Measurements from ENCODE around the gene BNIP1.

DNA sequence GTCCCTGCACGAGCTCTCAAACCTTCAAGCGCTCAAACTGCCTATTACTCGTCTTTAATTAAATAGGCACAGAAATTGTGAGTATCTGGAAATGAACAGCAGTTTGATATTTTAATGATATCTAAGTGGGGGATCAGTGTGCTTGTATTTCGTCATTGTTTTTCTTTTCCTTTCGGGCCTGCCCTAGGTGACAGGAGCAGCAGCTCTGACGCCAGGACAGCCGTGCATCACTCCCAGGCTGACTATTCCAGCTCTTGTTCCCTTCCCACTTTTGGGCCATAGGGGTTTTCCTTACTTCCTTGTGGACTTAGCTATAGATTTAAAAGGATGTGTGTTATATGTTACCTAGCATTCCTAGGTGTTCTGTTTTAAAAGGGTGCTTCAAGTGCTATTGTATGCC, 9.5 kb downstream of the BNIP1 start:
- TF ChIP-seq POLR2A (IDR thresholded peaks at IDR 0.05) = no peak
- TF ChIP-seq, protein P1, sequence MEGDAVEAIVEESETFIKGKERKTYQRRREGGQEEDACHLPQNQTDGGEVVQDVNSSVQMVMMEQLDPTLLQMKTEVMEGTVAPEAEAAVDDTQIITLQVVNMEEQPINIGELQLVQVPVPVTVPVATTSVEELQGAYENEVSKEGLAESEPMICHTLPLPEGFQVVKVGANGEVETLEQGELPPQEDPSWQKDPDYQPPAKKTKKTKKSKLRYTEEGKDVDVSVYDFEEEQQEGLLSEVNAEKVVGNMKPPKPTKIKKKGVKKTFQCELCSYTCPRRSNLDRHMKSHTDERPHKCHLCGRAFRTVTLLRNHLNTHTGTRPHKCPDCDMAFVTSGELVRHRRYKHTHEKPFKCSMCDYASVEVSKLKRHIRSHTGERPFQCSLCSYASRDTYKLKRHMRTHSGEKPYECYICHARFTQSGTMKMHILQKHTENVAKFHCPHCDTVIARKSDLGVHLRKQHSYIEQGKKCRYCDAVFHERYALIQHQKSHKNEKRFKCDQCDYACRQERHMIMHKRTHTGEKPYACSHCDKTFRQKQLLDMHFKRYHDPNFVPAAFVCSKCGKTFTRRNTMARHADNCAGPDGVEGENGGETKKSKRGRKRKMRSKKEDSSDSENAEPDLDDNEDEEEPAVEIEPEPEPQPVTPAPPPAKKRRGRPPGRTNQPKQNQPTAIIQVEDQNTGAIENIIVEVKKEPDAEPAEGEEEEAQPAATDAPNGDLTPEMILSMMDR (IDR thresholded peaks at IDR 0.05) = no peak
- TF ChIP-seq EP300 (IDR thresholded peaks at IDR 0.05) = no peak
- TF ChIP-seq POLR2AphosphoS5 (IDR thresholded peaks at IDR 0.05) = no peak
